HCT116 (cell line): Measurements from ENCODE around the gene FLT3. TPM values are rescaled to one million over a fixed set of nuclear protein-coding genes. Genes with fewer than 3 reads are reported as not detected.

ENCODE experiments used
- ATAC-seq: fragments of 200-7000 bp; cut with Tn5 transposase; 2 replicates; pipeline ENCODE4 v1.9.1; 2020; ENCODE audit warnings: mild to moderate bottlenecking, moderate library complexity
- BruUV-seq: library from RNA; stranded (reverse); fragments of 400-500 nt; replicated peaks from 2 replicates; lab custom pipeline; 2021; lab: Mats Ljungman, UMichigan
- CTCF ChIA-PET: fragments of 300-600 bp; sonication (Branson Sonifier 250); formaldehyde crosslinking; loops from one replicate; lab custom pipeline; 2021; ENCODE audit warnings: antibody characterized with exemption; lab: Charles Lee
- POLR2A ChIA-PET: fragments of 300-600, 350-600 bp; sonication (Branson Sonifier 250); formaldehyde crosslinking; loops from one replicate; lab custom pipeline; 2021; ENCODE audit warnings: antibody characterized with exemption; lab: Charles Lee
- RAD21 ChIA-PET, 2 experiments: fragments of 300-600 bp; sonication (Branson Sonifier 250); formaldehyde crosslinking; loops; one replicate each; lab custom pipeline; 2023; ENCODE audit warnings: low total read pairs in 2 of 2; ENCODE audit not compliant: uncharacterized antibody in 2 of 2, unreplicated experiment in 2 of 2, low non-redundant PET in 1 of 2; lab: Charles Lee
- DNase-seq: peaks from one replicate; pipeline ENCODE4 v3.0.0-alpha.2; 2010; ENCODE audit warnings: low read depth, low spot score
- H2AFZ ChIP-seq: fragments of 200-600 bp; shearing (Covaris generic), sonication (generic); 2 replicates; pipeline ENCODE4 v1.6.1; 2017; ENCODE audit warnings: low read depth, mixed run types, mixed read lengths, antibody characterized with exemption, low read length; ENCODE audit not compliant: poor library complexity, severe bottlenecking
- H3K27ac ChIP-seq: 2 replicates; pipeline ENCODE4 v1.5.1; 2012; ENCODE audit warnings: low read depth, low read length
- H3K27me3 ChIP-seq: fragments of 200-600 bp; sonication (generic); 2 replicates; pipeline ENCODE4 v1.6.1; 2016; ENCODE audit warnings: mixed run types, low read length, mixed read lengths; ENCODE audit not compliant: insufficient read depth
- H3K36me3 ChIP-seq, 2 experiments: fragments of 200-500 bp in 1 of 2; fragments of 200-600 bp in 1 of 2; sonication (Bioruptor generic) in 1 of 2; sonication (generic) in 1 of 2; 2 replicates each; pipeline versions ENCODE4 v1.5.1 to v1.6.1; 2014 to 2016; ENCODE audit warnings: low read length in 2 of 2, inconsistent platforms in 1 of 2, mixed read lengths in 1 of 2, mixed run types in 1 of 2; ENCODE audit not compliant: insufficient read depth in 2 of 2, control insufficient read depth in 1 of 2
- H3K4me1 ChIP-seq, 2 experiments: fragments of 200-600 bp in 1 of 2; sonication (generic) in 1 of 2; 2 replicates each; pipeline versions ENCODE4 v1.5.1 to v1.6.1; 2012 to 2017; ENCODE audit warnings: low read length in 2 of 2, inconsistent platforms in 1 of 2, mild to moderate bottlenecking in 1 of 2, mixed read lengths in 1 of 2, mixed run types in 1 of 2, moderate library complexity in 1 of 2; ENCODE audit not compliant: insufficient read depth in 2 of 2, control insufficient read depth in 1 of 2
- H3K4me2 ChIP-seq: fragments of 200-600 bp; sonication (generic); 2 replicates; pipeline ENCODE4 v1.6.1; 2017; ENCODE audit warnings: mixed run types, low read length, mixed read lengths
- H3K4me3 ChIP-seq, 2 experiments: fragments of 200-600 bp in 1 of 2; sonication (generic) in 1 of 2; replicated peaks in 1 of 2; 2 replicates each; pipeline ENCODE4 v1.5.1; 2011 to 2016; ENCODE audit warnings: low read length in 2 of 2, control low read depth in 1 of 2, low read depth in 1 of 2, mild to moderate bottlenecking in 1 of 2, mixed read lengths in 1 of 2, mixed run types in 1 of 2
- H3K79me2 ChIP-seq: fragments of 200-600 bp; sonication (generic); 2 replicates; pipeline ENCODE4 v1.6.1; 2017; ENCODE audit warnings: mild to moderate bottlenecking, mixed run types, low read length, moderate library complexity, mixed read lengths; ENCODE audit not compliant: insufficient read depth
- H3K9ac ChIP-seq: fragments of 200-600 bp; sonication (generic); 2 replicates; pipeline ENCODE4 v1.6.1; 2016; ENCODE audit warnings: low read length, mixed read lengths
- H3K9me2 ChIP-seq: fragments of 200-600 bp; sonication (generic), shearing (Covaris generic); 2 replicates; pipeline ENCODE4 v1.6.1; 2017; ENCODE audit warnings: mixed run types, mild to moderate bottlenecking, moderate library complexity; ENCODE audit not compliant: insufficient read depth
- H3K9me3 ChIP-seq, 2 experiments: fragments of 200-500 bp in 1 of 2; fragments of 200-600 bp in 1 of 2; sonication (Bioruptor generic) in 1 of 2; sonication (generic) in 1 of 2; 2 replicates each; pipeline ENCODE4 v1.6.1; 2014 to 2017; ENCODE audit warnings: low read length in 2 of 2, mixed read lengths in 2 of 2, inconsistent platforms in 1 of 2, low read depth in 1 of 2, mild to moderate bottlenecking in 1 of 2, mixed run types in 1 of 2, moderate library complexity in 1 of 2; ENCODE audit not compliant: control insufficient read depth in 1 of 2, insufficient read depth in 1 of 2
- H4K20me1 ChIP-seq: fragments of 200-600 bp; sonication (generic), shearing (Covaris generic); 2 replicates; pipeline ENCODE4 v1.6.1; 2017; ENCODE audit warnings: mixed run types, mild to moderate bottlenecking, moderate library complexity; ENCODE audit not compliant: insufficient read depth
- CEBPB ChIP-seq: IDR thresholded peaks from 2 replicates; pipeline ENCODE4 v1.6.1; 2012; ENCODE audit warnings: low read depth
- EZH2 ChIP-seq: fragments of 200-600 bp; sonication (generic); IDR thresholded peaks from 2 replicates; pipeline ENCODE4 v1.6.1; 2017; ENCODE audit warnings: antibody characterized with exemption, mixed run types
- POLR2AphosphoS5 ChIP-seq: IDR thresholded peaks from 2 replicates; pipeline ENCODE4 v1.6.1; 2011; ENCODE audit warnings: mild to moderate bottlenecking, low read depth, low read length, moderate library complexity
- SIN3A ChIP-seq: IDR thresholded peaks from 2 replicates; pipeline ENCODE4 v1.6.1; 2012; ENCODE audit warnings: low read depth
- SP1 ChIP-seq: IDR thresholded peaks from 2 replicates; pipeline ENCODE4 v1.6.1; 2012; ENCODE audit warnings: low read depth
- SRF ChIP-seq: IDR thresholded peaks from 2 replicates; pipeline ENCODE4 v1.6.1; 2012; ENCODE audit warnings: low read depth
- ZFX ChIP-seq: fragments of 450-650 bp; IDR thresholded peaks from 2 replicates; pipeline ENCODE4 v1.6.1; 2017
- intact Hi-C: fragments of 100-400 bp; cut with micrococcal nuclease; formaldehyde crosslinking; loops from 2 replicates; pipeline ENCODE4 v1.10.0; 2022
- total RNA-seq: library from RNA; stranded (reverse); gene quantifications from one replicate; pipeline ENCODE4 v1.2.1, GENCODE V29; 2021; ENCODE audit not compliant: unreplicated experiment
- TF ChIP-seq, protein P1 (sequence below): IDR thresholded peaks from 2 replicates; pipeline ENCODE4 v1.6.1; 2012; ENCODE audit warnings: low read depth

Gene FLT3
- total RNA-seq, 1 experiment from 2014 or later, result 0.17 TPM

- no peak overlapping the region for H3K9ac ChIP-seq
- ATAC-seq (no peak), DNase-seq (no peak)
- CTCF ChIA-PET, result no interaction called here
- H2AFZ ChIP-seq, result no peak overlapping the region
- RAD21 ChIA-PET, result no interaction called here
- no TSS peak for BruUV-seq
- no peaks in the 10 kb centered on the region for H3K27me3 ChIP-seq
- TF ChIP-seq SP1, result no peak
- no peak for TF ChIP-seq CEBPB
- no peak for TF ChIP-seq ZFX
- no peak for TF ChIP-seq POLR2AphosphoS5
- intact Hi-C loops, result no loop called here
- H3K36me3 ChIP-seq, result no peaks in the 10 kb centered on the region
- no peaks in the 10 kb centered on the region for H3K79me2 ChIP-seq
- no peak overlapping the region for H3K4me2 ChIP-seq
- peaks cover 5 to 16% of the 10 kb centered on the region in 2 experiments for H3K4me1 ChIP-seq
- H4K20me1 ChIP-seq, result no peaks in the 10 kb centered on the region
- no peaks in the 10 kb centered on the region for H3K9me3 ChIP-seq
- POLR2A ChIA-PET, result no interaction called here
- no peaks in the 10 kb centered on the region for H3K9me2 ChIP-seq
- H3K27ac ChIP-seq, result no peak overlapping the region
- H3K4me3 ChIP-seq, result no peak overlapping the region
Measured at GRCh38 chr13:28031220-28031895, 69.0 kb downstream of the FLT3 start.

GRCh38 chr13:28027607-28028364 is 72.6 kb downstream of the FLT3 start:
- Histone ChIP-seq H3K27ac (no peak overlapping the region), H4K20me1 (no peaks in the 10 kb centered on the region), H2AFZ (no peak overlapping the region), H3K4me3 (no peak overlapping the region), H3K27me3 (no peaks in the 10 kb centered on the region), H3K9me3 (no peaks in the 10 kb centered on the region), H3K36me3 (no peaks in the 10 kb centered on the region), H3K79me2 (no peaks in the 10 kb centered on the region), H3K4me1 (no peaks in the 10 kb centered on the region), H3K9ac (no peak overlapping the region), H3K4me2 (no peak overlapping the region), H3K9me2 (no peaks in the 10 kb centered on the region)
- TF ChIP-seq, protein P1, sequence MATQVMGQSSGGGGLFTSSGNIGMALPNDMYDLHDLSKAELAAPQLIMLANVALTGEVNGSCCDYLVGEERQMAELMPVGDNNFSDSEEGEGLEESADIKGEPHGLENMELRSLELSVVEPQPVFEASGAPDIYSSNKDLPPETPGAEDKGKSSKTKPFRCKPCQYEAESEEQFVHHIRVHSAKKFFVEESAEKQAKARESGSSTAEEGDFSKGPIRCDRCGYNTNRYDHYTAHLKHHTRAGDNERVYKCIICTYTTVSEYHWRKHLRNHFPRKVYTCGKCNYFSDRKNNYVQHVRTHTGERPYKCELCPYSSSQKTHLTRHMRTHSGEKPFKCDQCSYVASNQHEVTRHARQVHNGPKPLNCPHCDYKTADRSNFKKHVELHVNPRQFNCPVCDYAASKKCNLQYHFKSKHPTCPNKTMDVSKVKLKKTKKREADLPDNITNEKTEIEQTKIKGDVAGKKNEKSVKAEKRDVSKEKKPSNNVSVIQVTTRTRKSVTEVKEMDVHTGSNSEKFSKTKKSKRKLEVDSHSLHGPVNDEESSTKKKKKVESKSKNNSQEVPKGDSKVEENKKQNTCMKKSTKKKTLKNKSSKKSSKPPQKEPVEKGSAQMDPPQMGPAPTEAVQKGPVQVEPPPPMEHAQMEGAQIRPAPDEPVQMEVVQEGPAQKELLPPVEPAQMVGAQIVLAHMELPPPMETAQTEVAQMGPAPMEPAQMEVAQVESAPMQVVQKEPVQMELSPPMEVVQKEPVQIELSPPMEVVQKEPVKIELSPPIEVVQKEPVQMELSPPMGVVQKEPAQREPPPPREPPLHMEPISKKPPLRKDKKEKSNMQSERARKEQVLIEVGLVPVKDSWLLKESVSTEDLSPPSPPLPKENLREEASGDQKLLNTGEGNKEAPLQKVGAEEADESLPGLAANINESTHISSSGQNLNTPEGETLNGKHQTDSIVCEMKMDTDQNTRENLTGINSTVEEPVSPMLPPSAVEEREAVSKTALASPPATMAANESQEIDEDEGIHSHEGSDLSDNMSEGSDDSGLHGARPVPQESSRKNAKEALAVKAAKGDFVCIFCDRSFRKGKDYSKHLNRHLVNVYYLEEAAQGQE, result no peak
- TF ChIP-seq SIN3A (no peak), POLR2AphosphoS5 (no peak), EZH2 (no peak), SRF (no peak)
- intact Hi-C loops, result no loop called here
- ATAC-seq (no peak), DNase-seq (no peak)
- RAD21 ChIA-PET, result interaction anchor here in 1 of 2 experiments (0.7 kb wide), 1 partner anchor 645 kb away, joined by 3 read pairs; no protein-coding TSS in a partner anchor
- CTCF ChIA-PET, result no interaction called here
- POLR2A ChIA-PET, result no interaction called here
- no TSS peak for BruUV-seq
